IPS-NIHi7 (cell line): ENCODE measurements around the gene HIVEP3.

Experiments used
- DNase-seq: peaks from one replicate; pipeline ENCODE4 v3.0.0; 2012; ENCODE audit warnings: mixed read lengths; ENCODE audit errors: extremely low spot score

HIVEP3 gene

GRCh38 chr1:41518471-41518870, 400.3 kb downstream of the HIVEP3 start:
- no peak for DNase-seq

- no peak for DNase-seq
Observed at GRCh38 chr1:41517062-41517438, 401.7 kb downstream of the HIVEP3 start.

- DNase-seq: peak; percentile 96
Observed at GRCh38 chr1:41516168-41517061, 402.3 kb downstream of the HIVEP3 start.

GRCh38 chr1:41515778-41516167, 402.9 kb downstream of the HIVEP3 start:
- no peak for DNase-seq

GRCh38 chr1:41515131-41515678, 403.5 kb downstream of the HIVEP3 start:
- DNase-seq: peak; percentile 38

- no peak for DNase-seq
Observed at GRCh38 chr1:41514381-41514780, 404.3 kb downstream of the HIVEP3 start.

- peak; percentile 78 for DNase-seq
Observed at GRCh38 chr1:41513383-41513735, 405.4 kb downstream of the HIVEP3 start.

GRCh38 chr1:41512701-41513382, 405.9 kb downstream of the HIVEP3 start:
- no peak for DNase-seq

- DNase-seq: no peak
Observed at GRCh38 chr1:41511239-41511540, 407.5 kb downstream of the HIVEP3 start.

GRCh38 chr1:41510531-41511238, 408.0 kb downstream of the HIVEP3 start:
- DNase-seq: no peak

GRCh38 chr1:41509270-41509671, 409.5 kb downstream of the HIVEP3 start:
- no peak for DNase-seq

GRCh38 chr1:41508290-41508689, 410.4 kb downstream of the HIVEP3 start:
- DNase-seq: no peak

- no peak for DNase-seq
Observed at GRCh38 chr1:41507836-41508235, 410.9 kb downstream of the HIVEP3 start.

- no peak for DNase-seq
Observed at GRCh38 chr1:41507110-41507720, 411.5 kb downstream of the HIVEP3 start.

GRCh38 chr1:41504114-41505035, 414.3 kb downstream of the HIVEP3 start:
- no peak for DNase-seq

GRCh38 chr1:41503538-41504113, 415.1 kb downstream of the HIVEP3 start:
- no peak for DNase-seq

GRCh38 chr1:41502912-41503311, 415.8 kb downstream of the HIVEP3 start:
- no peak for DNase-seq

- DNase-seq: no peak
Observed at GRCh38 chr1:41501581-41501980, 417.1 kb downstream of the HIVEP3 start.

GRCh38 chr1:41500781-41501518, 417.8 kb downstream of the HIVEP3 start:
- DNase-seq: no peak

GRCh38 chr1:41500378-41500777, 418.3 kb downstream of the HIVEP3 start:
- no peak for DNase-seq
